WTC11 (cell line): ENCODE results near the gene GJC3. TPM values are rescaled to one million over a fixed set of nuclear protein-coding genes. Genes with fewer than 3 reads are reported as not detected.

Experiments used
- ATAC-seq: fragments of 200-7000 bp; cut with Tn5 transposase; 2 replicates; pipeline ENCODE4 v1.10.0; 2021; ENCODE audit warnings: mild to moderate bottlenecking, moderate library complexity
- CTCF ChIA-PET: fragments of 300-600 bp; sonication (Branson Sonifier 250); formaldehyde crosslinking; loops from one replicate; lab custom pipeline; 2021; ENCODE audit warnings: antibody characterized with exemption; lab: Charles Lee
- POLR2A ChIA-PET: fragments of 350-600 bp; sonication (Branson Sonifier 250); formaldehyde crosslinking; loops from one replicate; lab custom pipeline; 2021; ENCODE audit warnings: antibody characterized with exemption; lab: Charles Lee
- DNase-seq: peaks from one replicate; pipeline ENCODE4 v3.0.0; 2021; ENCODE audit warnings: low spot score
- H3K27ac Mint-ChIP-seq: 2 replicates; pipeline ENCODE4 v1.8.0; 2021; ENCODE audit warnings: mixed read lengths
- H3K27me3 Mint-ChIP-seq: 2 replicates; pipeline ENCODE4 v1.8.0; 2021; ENCODE audit warnings: low read depth, mild to moderate bottlenecking, moderate library complexity, mixed read lengths
- H3K36me3 Mint-ChIP-seq: 2 replicates; pipeline ENCODE4 v1.8.0; 2021; ENCODE audit warnings: mixed read lengths
- H3K4me1 Mint-ChIP-seq: 2 replicates; pipeline ENCODE4 v1.8.0; 2022; ENCODE audit warnings: mixed read lengths
- H3K4me3 Mint-ChIP-seq: 2 replicates; pipeline ENCODE4 v1.8.0; 2021; ENCODE audit warnings: mild to moderate bottlenecking, moderate library complexity, mixed read lengths
- H3K9me3 Mint-ChIP-seq: 2 replicates; pipeline ENCODE4 v1.8.0; 2021; ENCODE audit warnings: mixed read lengths
- ATF1 ChIP-seq: sonication (generic); formaldehyde crosslinking; IDR thresholded peaks from 2 replicates; pipeline ENCODE4 v1.8.1; 2023; ENCODE audit warnings: mild to moderate bottlenecking, moderate library complexity, missing genetic modification reagents
- ELF4 ChIP-seq: sonication (generic); formaldehyde crosslinking; IDR thresholded peaks from 2 replicates; pipeline ENCODE4 v1.8.1; 2022; ENCODE audit warnings: low read depth, mild to moderate bottlenecking, moderate library complexity, missing genetic modification reagents
- NFATC4 ChIP-seq: fragments of 250-450 bp; sonication (Bioruptor Pico); IDR thresholded peaks from 2 replicates; pipeline ENCODE4 v1.9.0; 2021; ENCODE audit warnings: mild to moderate bottlenecking
- NFYB ChIP-seq: sonication (generic); formaldehyde crosslinking; conservative IDR thresholded peaks from 2 replicates; pipeline ENCODE4 v1.8.0; 2022; ENCODE audit warnings: low read depth, missing genetic modification reagents
- NR1H2 ChIP-seq: sonication (generic); formaldehyde crosslinking; IDR thresholded peaks from 2 replicates; pipeline ENCODE4 v1.9.0; 2021; ENCODE audit warnings: mild to moderate bottlenecking, moderate library complexity, missing genetic modification reagents
- NR3C1 ChIP-seq: sonication (generic); formaldehyde crosslinking; conservative IDR thresholded peaks from 2 replicates; pipeline ENCODE4 v1.8.1; 2023; ENCODE audit warnings: low read depth, mild to moderate bottlenecking, missing genetic modification reagents
- RORB ChIP-seq: fragments of 250-450 bp; sonication (Bioruptor Pico); IDR thresholded peaks from 2 replicates; pipeline ENCODE4 v1.9.0; 2021; ENCODE audit warnings: mild to moderate bottlenecking
- SMAD3 ChIP-seq: sonication (generic); formaldehyde crosslinking; IDR thresholded peaks from 2 replicates; pipeline ENCODE4 v1.8.0; 2022; ENCODE audit warnings: missing genetic modification reagents, mild to moderate bottlenecking, borderline replicate concordance
- SMAD4 ChIP-seq: sonication (generic); formaldehyde crosslinking; IDR thresholded peaks from 2 replicates; pipeline ENCODE4 v1.8.0; 2022; ENCODE audit warnings: mild to moderate bottlenecking, missing genetic modification reagents
- TEAD1 ChIP-seq: sonication (generic); formaldehyde crosslinking; IDR thresholded peaks from 2 replicates; pipeline ENCODE4 v1.8.0; 2022; ENCODE audit warnings: mild to moderate bottlenecking, missing genetic modification reagents
- TEAD4 ChIP-seq: sonication (generic); formaldehyde crosslinking; IDR thresholded peaks from 2 replicates; pipeline ENCODE4 v1.8.0; 2022; ENCODE audit warnings: mild to moderate bottlenecking, missing genetic modification reagents
- ZBTB21 ChIP-seq: sonication (generic); formaldehyde crosslinking; IDR thresholded peaks from 2 replicates; pipeline ENCODE4 v1.8.1; 2023; ENCODE audit warnings: mild to moderate bottlenecking, missing genetic modification reagents, borderline replicate concordance
- ZNF121 ChIP-seq: sonication (generic); formaldehyde crosslinking; IDR thresholded peaks from 2 replicates; pipeline ENCODE4 v1.8.0; 2023; ENCODE audit warnings: missing genetic modification reagents
- ZNF232 ChIP-seq: sonication (generic); formaldehyde crosslinking; IDR thresholded peaks from 2 replicates; pipeline ENCODE4 v1.8.0; 2022; ENCODE audit warnings: mild to moderate bottlenecking, missing genetic modification reagents
- ZNF317 ChIP-seq: sonication (generic); formaldehyde crosslinking; IDR thresholded peaks from 2 replicates; pipeline ENCODE4 v1.8.1; 2023; ENCODE audit warnings: low read depth, mild to moderate bottlenecking, moderate library complexity, missing genetic modification reagents, borderline replicate concordance
- total RNA-seq: library from RNA; stranded (reverse); gene quantifications from 3 replicates; pipeline ENCODE4 v1.2.3, GENCODE V29; 2021
- TF ChIP-seq, protein P1 (sequence below): sonication (generic); formaldehyde crosslinking; IDR thresholded peaks from 2 replicates; pipeline ENCODE4 v1.8.0; 2022; ENCODE audit warnings: missing genetic modification reagents
- TF ChIP-seq, protein P2 (sequence below): sonication (generic); formaldehyde crosslinking; IDR thresholded peaks from 2 replicates; pipeline ENCODE4 v1.8.1; 2023; ENCODE audit warnings: mild to moderate bottlenecking, missing genetic modification reagents
- TF ChIP-seq, protein P3 (sequence below): sonication (generic); formaldehyde crosslinking; conservative IDR thresholded peaks from 2 replicates; pipeline ENCODE4 v1.8.1; 2022; ENCODE audit warnings: mild to moderate bottlenecking, missing genetic modification reagents
- TF ChIP-seq, protein P4 (sequence below): fragments of 250-450 bp; sonication (Bioruptor Pico); IDR thresholded peaks from 2 replicates; pipeline ENCODE4 v2.1.2; 2022; ENCODE audit warnings: mild to moderate bottlenecking, moderate library complexity
- TF ChIP-seq, protein P5 (sequence below): sonication (generic); formaldehyde crosslinking; IDR thresholded peaks from 2 replicates; pipeline ENCODE4 v1.8.0; 2022; ENCODE audit warnings: mild to moderate bottlenecking, missing genetic modification reagents
- TF ChIP-seq, protein P6 (sequence below): fragments of 250-450 bp; sonication (Bioruptor Pico); IDR thresholded peaks from 2 replicates; pipeline ENCODE4 v1.8.0; 2021; ENCODE audit warnings: mild to moderate bottlenecking
- TF ChIP-seq, protein P7 (sequence below): sonication (generic); formaldehyde crosslinking; IDR thresholded peaks from 2 replicates; pipeline ENCODE4 v1.8.0; 2022; ENCODE audit warnings: mild to moderate bottlenecking, missing genetic modification reagents
- TF ChIP-seq, protein P8 (sequence below): fragments of 250-450 bp; sonication (Bioruptor Pico); IDR thresholded peaks from 2 replicates; pipeline ENCODE4 v1.9.0; 2021; ENCODE audit warnings: mild to moderate bottlenecking

The GJC3 gene
- total RNA-seq, 1 experiment from 2014 or later, result 2.9 TPM

DNA sequence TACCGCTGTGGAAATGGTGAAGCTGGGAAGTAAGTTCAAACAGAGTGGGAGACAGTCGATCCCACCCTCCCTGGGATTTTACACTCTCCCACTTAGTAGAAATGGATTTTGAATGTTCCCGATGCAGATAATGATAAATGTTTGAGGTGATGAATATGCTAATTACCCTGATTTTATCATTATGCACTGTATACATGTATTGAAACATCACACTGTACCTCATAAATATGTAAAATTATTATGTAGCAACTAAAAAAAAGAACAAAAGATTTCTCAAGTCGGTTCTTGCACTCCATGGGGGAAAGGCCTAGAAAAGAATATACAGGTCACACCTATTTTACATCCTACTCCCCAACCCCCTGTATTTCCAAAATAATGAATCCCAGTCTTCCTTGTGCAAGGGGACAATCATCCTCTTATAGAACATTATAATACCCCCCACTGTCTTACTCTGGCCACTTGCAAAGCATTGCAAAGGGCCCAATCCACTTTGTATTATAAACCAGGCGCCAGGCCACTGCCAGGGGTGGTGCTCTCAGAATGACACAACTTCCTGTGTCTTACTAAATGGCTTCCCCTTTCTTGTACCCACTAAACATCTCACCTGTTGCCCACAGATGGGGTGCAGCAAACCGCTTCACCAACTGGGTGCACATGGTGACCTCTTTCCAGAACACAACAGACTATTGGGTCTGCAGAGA, 31.9 kb downstream of the GJC3 start:
- TF ChIP-seq ZNF317 (CRISPR knock-in tag) (no peak), ZNF232 (no peak), TEAD1 (CRISPR knock-in tag) (no peak), ATF1 (CRISPR knock-in tag) (no peak), NR3C1 (CRISPR knock-in tag) (no peak), NR1H2 (CRISPR knock-in tag) (no peak), ZBTB21 (CRISPR knock-in tag) (no peak), RORB (CRISPR knock-in tag) (no peak), ELF4 (no peak), TEAD4 (CRISPR knock-in tag) (no peak)
- TF ChIP-seq, protein P1, sequence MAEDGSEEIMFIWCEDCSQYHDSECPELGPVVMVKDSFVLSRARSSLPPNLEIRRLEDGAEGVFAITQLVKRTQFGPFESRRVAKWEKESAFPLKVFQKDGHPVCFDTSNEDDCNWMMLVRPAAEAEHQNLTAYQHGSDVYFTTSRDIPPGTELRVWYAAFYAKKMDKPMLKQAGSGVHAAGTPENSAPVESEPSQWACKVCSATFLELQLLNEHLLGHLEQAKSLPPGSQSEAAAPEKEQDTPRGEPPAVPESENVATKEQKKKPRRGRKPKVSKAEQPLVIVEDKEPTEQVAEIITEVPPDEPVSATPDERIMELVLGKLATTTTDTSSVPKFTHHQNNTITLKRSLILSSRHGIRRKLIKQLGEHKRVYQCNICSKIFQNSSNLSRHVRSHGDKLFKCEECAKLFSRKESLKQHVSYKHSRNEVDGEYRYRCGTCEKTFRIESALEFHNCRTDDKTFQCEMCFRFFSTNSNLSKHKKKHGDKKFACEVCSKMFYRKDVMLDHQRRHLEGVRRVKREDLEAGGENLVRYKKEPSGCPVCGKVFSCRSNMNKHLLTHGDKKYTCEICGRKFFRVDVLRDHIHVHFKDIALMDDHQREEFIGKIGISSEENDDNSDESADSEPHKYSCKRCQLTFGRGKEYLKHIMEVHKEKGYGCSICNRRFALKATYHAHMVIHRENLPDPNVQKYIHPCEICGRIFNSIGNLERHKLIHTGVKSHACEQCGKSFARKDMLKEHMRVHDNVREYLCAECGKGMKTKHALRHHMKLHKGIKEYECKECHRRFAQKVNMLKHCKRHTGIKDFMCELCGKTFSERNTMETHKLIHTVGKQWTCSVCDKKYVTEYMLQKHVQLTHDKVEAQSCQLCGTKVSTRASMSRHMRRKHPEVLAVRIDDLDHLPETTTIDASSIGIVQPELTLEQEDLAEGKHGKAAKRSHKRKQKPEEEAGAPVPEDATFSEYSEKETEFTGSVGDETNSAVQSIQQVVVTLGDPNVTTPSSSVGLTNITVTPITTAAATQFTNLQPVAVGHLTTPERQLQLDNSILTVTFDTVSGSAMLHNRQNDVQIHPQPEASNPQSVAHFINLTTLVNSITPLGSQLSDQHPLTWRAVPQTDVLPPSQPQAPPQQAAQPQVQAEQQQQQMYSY (CRISPR knock-in tag), result no peak
- TF ChIP-seq, protein P2, sequence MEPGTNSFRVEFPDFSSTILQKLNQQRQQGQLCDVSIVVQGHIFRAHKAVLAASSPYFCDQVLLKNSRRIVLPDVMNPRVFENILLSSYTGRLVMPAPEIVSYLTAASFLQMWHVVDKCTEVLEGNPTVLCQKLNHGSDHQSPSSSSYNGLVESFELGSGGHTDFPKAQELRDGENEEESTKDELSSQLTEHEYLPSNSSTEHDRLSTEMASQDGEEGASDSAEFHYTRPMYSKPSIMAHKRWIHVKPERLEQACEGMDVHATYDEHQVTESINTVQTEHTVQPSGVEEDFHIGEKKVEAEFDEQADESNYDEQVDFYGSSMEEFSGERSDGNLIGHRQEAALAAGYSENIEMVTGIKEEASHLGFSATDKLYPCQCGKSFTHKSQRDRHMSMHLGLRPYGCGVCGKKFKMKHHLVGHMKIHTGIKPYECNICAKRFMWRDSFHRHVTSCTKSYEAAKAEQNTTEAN, result no peak
- TF ChIP-seq, protein P3, sequence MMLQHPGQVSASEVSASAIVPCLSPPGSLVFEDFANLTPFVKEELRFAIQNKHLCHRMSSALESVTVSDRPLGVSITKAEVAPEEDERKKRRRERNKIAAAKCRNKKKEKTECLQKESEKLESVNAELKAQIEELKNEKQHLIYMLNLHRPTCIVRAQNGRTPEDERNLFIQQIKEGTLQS (CRISPR knock-in tag), result no peak
- TF ChIP-seq, protein P4, sequence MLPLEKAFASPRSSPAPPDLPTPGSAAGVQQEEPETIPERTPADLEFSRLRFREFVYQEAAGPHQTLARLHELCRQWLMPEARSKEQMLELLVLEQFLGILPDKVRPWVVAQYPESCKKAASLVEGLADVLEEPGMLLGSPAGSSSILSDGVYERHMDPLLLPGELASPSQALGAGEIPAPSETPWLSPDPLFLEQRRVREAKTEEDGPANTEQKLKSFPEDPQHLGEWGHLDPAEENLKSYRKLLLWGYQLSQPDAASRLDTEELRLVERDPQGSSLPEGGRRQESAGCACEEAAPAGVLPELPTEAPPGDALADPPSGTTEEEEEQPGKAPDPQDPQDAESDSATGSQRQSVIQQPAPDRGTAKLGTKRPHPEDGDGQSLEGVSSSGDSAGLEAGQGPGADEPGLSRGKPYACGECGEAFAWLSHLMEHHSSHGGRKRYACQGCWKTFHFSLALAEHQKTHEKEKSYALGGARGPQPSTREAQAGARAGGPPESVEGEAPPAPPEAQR (CRISPR knock-in tag), result no peak
- TF ChIP-seq, protein P5, sequence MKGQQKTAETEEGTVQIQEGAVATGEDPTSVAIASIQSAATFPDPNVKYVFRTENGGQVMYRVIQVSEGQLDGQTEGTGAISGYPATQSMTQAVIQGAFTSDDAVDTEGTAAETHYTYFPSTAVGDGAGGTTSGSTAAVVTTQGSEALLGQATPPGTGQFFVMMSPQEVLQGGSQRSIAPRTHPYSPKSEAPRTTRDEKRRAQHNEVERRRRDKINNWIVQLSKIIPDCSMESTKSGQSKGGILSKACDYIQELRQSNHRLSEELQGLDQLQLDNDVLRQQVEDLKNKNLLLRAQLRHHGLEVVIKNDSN, result no peak
- DNase-seq (no peak), ATAC-seq (no peak)
- Mint-ChIP-seq H3K27ac (no peak overlapping the region), H3K4me3 (no peak overlapping the region), H3K27me3 (no peaks in the 10 kb centered on the region; the same call in 1 of the 2 replicates), H3K4me1 (no peaks in the 10 kb centered on the region), H3K36me3 (peaks cover 17% of the 10 kb centered on the region), H3K9me3 (no peaks in the 10 kb centered on the region)
- ChIA-PET POLR2A (no interaction called here), CTCF (no interaction called here)

DNA sequence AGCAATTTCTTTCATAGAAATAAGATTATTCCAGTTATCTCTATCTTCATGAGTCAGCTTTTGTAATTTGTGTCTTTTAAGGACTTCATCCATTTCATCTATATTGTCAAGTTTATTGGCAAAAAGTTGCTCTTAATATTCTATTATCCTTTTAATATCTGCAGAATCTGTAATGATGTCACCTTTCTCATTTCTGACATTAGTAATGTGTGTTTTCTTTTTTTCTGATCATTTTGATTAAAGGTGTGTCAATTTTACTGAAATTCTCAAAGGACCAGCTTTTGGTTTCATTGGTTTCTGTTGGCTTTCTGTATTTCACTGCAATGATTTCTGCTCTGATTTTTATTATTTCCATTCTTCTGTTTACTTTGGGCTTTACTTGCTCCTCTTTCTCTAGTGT, 34.7 kb downstream of the GJC3 start:
- peaks cover 24% of the 10 kb centered on the region for H3K36me3 Mint-ChIP-seq
- CTCF ChIA-PET, result no interaction called here
- H3K4me1 Mint-ChIP-seq, result no peaks in the 10 kb centered on the region
- H3K4me3 Mint-ChIP-seq, result no peak overlapping the region
- no peak for TF ChIP-seq SMAD3 (CRISPR knock-in tag)
- TF ChIP-seq, protein P6, sequence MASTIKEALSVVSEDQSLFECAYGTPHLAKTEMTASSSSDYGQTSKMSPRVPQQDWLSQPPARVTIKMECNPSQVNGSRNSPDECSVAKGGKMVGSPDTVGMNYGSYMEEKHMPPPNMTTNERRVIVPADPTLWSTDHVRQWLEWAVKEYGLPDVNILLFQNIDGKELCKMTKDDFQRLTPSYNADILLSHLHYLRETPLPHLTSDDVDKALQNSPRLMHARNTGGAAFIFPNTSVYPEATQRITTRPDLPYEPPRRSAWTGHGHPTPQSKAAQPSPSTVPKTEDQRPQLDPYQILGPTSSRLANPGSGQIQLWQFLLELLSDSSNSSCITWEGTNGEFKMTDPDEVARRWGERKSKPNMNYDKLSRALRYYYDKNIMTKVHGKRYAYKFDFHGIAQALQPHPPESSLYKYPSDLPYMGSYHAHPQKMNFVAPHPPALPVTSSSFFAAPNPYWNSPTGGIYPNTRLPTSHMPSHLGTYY (CRISPR knock-in tag), result no peak
- TF ChIP-seq, protein P5, result no peak
- TF ChIP-seq ZNF121 (CRISPR knock-in tag), result no peak
- TF ChIP-seq SMAD4 (CRISPR knock-in tag), result no peak
- TF ChIP-seq, protein P7, sequence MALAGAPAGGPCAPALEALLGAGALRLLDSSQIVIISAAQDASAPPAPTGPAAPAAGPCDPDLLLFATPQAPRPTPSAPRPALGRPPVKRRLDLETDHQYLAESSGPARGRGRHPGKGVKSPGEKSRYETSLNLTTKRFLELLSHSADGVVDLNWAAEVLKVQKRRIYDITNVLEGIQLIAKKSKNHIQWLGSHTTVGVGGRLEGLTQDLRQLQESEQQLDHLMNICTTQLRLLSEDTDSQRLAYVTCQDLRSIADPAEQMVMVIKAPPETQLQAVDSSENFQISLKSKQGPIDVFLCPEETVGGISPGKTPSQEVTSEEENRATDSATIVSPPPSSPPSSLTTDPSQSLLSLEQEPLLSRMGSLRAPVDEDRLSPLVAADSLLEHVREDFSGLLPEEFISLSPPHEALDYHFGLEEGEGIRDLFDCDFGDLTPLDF (CRISPR knock-in tag), result no peak
- TF ChIP-seq NFATC4 (CRISPR knock-in tag), result no peak
- TF ChIP-seq NFYB (CRISPR knock-in tag), result no peak
- TF ChIP-seq, protein P8, sequence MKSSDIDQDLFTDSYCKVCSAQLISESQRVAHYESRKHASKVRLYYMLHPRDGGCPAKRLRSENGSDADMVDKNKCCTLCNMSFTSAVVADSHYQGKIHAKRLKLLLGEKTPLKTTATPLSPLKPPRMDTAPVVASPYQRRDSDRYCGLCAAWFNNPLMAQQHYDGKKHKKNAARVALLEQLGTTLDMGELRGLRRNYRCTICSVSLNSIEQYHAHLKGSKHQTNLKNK (CRISPR knock-in tag), result no peak
- POLR2A ChIA-PET, result no interaction called here
- ATAC-seq (no peak), DNase-seq (no peak)
- no peaks in the 10 kb centered on the region; the same call in 1 of the 2 replicates for H3K27me3 Mint-ChIP-seq
- H3K9me3 Mint-ChIP-seq, result peaks cover 20% of the 10 kb centered on the region
- H3K27ac Mint-ChIP-seq, result no peak overlapping the region
